ENCODE data around the gene DAPK2.
"Not testable (repeated sequence)": the region's sequence is repeated elsewhere in the genome, so short reads cannot be mapped to it uniquely, and the experiment has no call there.

DAPK2 gene

DNA sequence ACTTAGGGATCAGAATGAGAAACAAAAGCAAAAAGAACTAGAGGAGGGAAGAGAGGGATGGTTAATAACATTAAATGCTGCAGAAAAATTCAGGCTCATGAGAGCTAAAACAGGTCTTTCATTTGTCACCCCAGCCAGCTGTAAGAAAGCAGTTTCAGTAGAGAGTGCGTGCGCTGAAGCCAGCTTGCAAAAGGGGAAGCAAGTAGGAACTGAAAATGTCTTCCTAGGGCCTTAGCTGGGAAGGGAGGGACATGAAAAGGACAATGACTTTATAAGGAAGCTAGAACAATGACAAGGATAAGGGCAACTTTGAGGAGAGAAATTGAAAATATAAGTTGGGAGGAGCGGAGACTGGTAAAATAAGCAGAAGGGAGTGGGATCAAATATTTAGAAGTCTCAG is 44.2 kb upstream of the DAPK2 start:
- Histone ChIP-seq H3K56ac (ENCODE audit: low read length) (no peak overlapping the region), H2BK120ac (ENCODE audit: low read depth, low read length) (no peak overlapping the region), H4K5ac (ENCODE audit: low read length) (no peak overlapping the region), H3K4me3 (ENCODE audit: low read length) (no peak overlapping the region), H3K4me1 (ENCODE audit: control insufficient read depth, low read depth, low read length) (peaks cover 4% of the 10 kb centered on the region), H3K9ac (ENCODE audit: low read length) (no peak overlapping the region), H2BK5ac (ENCODE audit: low read length) (no peak overlapping the region), H4K8ac (ENCODE audit: low read depth, low read length) (no peak overlapping the region), H3K4ac (ENCODE audit: low read depth, low read length) (no peak overlapping the region), H3K23ac (ENCODE audit: low read length) (no peak overlapping the region), H3K4me2 (ENCODE audit: low read length) (no peak overlapping the region), H3K18ac (ENCODE audit: low read length) (no peak overlapping the region), H3K36me3 (ENCODE audit: control insufficient read depth, insufficient read depth, low read length) (peaks cover 2% of the 10 kb centered on the region), H2AK5ac (ENCODE audit: low read length) (no peak overlapping the region), H3K79me2 (ENCODE audit: control insufficient read depth, insufficient read depth, low read length) (peaks cover 12% of the 10 kb centered on the region), H3K27ac (ENCODE audit: low read depth, low read length) (no peak overlapping the region), H3K79me1 (ENCODE audit: low read length) (peaks cover 12% of the 10 kb centered on the region), H2BK15ac (replicated peaks; ENCODE audit: low read depth) (no peak overlapping the region), H3K27me3 (ENCODE audit: insufficient read depth, low read length, poor library complexity) (no peaks in the 10 kb centered on the region)
- no CpG with 5 or more reads among the region's 3 CpGs for WGBS (ENCODE audit: extremely low coverage, insufficient coverage, low lambda C conversion rate)
- no peak for DNase-seq

DNA sequence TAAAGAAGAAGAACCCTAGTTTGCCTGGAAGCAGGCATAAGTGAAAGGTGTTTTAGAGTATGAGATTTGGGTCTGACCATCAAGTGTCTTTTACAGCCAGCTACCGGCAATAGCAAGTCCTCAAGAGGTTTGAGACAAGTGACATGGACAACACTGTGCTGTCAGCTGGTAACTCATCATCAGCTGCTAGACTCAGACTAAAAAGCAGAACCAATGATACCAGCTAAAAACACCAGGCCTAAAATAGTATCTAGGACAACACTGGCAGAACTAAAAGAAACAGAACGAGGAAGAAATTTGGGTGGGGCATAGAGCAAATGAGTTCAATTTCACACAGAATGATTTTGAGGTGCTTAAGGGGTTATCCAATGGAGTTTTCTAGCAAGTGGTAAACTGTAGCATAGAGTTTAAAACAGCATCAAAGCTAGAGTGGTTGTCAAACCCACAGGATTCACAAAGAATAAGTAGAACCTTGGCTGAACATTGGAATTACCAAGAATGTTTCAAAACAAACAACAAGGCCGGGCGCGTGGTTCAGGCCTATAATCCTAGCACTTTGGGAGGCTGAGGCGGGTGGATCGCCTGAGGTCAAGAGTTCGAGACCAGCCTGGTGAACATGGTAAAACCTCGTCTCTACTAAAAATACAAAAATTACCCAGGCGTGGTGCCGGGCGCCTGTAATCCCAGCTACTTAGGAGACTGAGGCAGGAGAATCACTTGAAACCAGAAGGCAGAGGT is 43.4 kb upstream of the DAPK2 start:
- no peak overlapping the region for H2BK120ac ChIP-seq (ENCODE audit: low read depth, low read length)
- no peaks in the 10 kb centered on the region for H3K27me3 ChIP-seq (ENCODE audit: insufficient read depth, low read length, poor library complexity)
- no peak overlapping the region for H2AK5ac ChIP-seq (ENCODE audit: low read length)
- H3K18ac ChIP-seq (ENCODE audit: low read length) = no peak overlapping the region
- no peak overlapping the region for H3K23ac ChIP-seq (ENCODE audit: low read length)
- H3K4me2 ChIP-seq (ENCODE audit: low read length) = no peak overlapping the region
- H3K4me1 ChIP-seq (ENCODE audit: control insufficient read depth, low read depth, low read length) = peaks cover 4% of the 10 kb centered on the region
- no peak overlapping the region for H4K5ac ChIP-seq (ENCODE audit: low read length)
- peaks cover 2% of the 10 kb centered on the region for H3K36me3 ChIP-seq (ENCODE audit: control insufficient read depth, insufficient read depth, low read length)
- no peak overlapping the region for H3K9ac ChIP-seq (ENCODE audit: low read length)
- no peak overlapping the region for H3K4me3 ChIP-seq (ENCODE audit: low read length)
- H3K79me2 ChIP-seq (ENCODE audit: control insufficient read depth, insufficient read depth, low read length) = peaks cover 12% of the 10 kb centered on the region
- H2BK5ac ChIP-seq (ENCODE audit: low read length) = no peak overlapping the region
- no peak overlapping the region for H3K4ac ChIP-seq (ENCODE audit: low read depth, low read length)
- peaks cover 12% of the 10 kb centered on the region for H3K79me1 ChIP-seq (ENCODE audit: low read length)
- no peak overlapping the region for H3K56ac ChIP-seq (ENCODE audit: low read length)
- H2BK15ac ChIP-seq (replicated peaks; ENCODE audit: low read depth) = no peak overlapping the region
- no peak for DNase-seq
- no peak overlapping the region for H3K27ac ChIP-seq (ENCODE audit: low read depth, low read length)
- H4K8ac ChIP-seq (ENCODE audit: low read depth, low read length) = no peak overlapping the region
- no CpG with 5 or more reads among the region's 12 CpGs for WGBS (ENCODE audit: extremely low coverage, insufficient coverage, low lambda C conversion rate)

DNA sequence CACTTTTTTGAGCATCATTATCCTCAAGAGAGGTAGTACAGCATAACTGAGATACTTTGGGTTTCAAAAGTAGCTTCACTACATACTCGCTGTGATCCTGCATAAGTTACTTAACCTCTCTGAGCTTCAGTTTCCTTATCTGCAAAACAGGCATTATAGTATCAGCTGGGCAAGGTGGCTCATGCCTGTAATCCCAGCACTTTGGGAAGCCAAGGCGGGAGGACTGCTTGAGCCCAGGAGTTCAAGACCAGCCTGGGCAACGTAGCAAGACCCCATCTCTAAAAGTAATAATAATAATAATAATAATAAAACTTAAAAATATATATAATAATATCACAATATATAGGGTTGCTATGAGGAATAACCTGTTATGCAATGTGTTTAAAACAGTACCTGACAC is 36.5 kb upstream of the DAPK2 start:
- Histone ChIP-seq H2BK15ac (replicated peaks; ENCODE audit: low read depth) (no peak overlapping the region), H3K23ac (ENCODE audit: low read length) (no peak overlapping the region), H3K36me3 (ENCODE audit: control insufficient read depth, insufficient read depth, low read length) (no peaks in the 10 kb centered on the region), H4K8ac (ENCODE audit: low read depth, low read length) (no peak overlapping the region), H3K4me1 (ENCODE audit: control insufficient read depth, low read depth, low read length) (no peaks in the 10 kb centered on the region), H2AK5ac (ENCODE audit: low read length) (no peak overlapping the region), H3K27ac (ENCODE audit: low read depth, low read length) (no peak overlapping the region), H3K9ac (ENCODE audit: low read length) (no peak overlapping the region), H4K5ac (ENCODE audit: low read length) (no peak overlapping the region), H3K4me2 (ENCODE audit: low read length) (no peak overlapping the region), H3K56ac (ENCODE audit: low read length) (no peak overlapping the region), H3K79me1 (ENCODE audit: low read length) (peaks cover 2% of the 10 kb centered on the region), H2BK120ac (ENCODE audit: low read depth, low read length) (no peak overlapping the region), H2BK5ac (ENCODE audit: low read length) (no peak overlapping the region), H3K4me3 (ENCODE audit: low read length) (no peak overlapping the region), H3K79me2 (ENCODE audit: control insufficient read depth, insufficient read depth, low read length) (no peaks in the 10 kb centered on the region), H3K18ac (ENCODE audit: low read length) (no peak overlapping the region), H3K4ac (ENCODE audit: low read depth, low read length) (no peak overlapping the region), H3K27me3 (ENCODE audit: insufficient read depth, low read length, poor library complexity) (no peaks in the 10 kb centered on the region)
- DNase-seq = no peak
- WGBS (ENCODE audit: extremely low coverage, insufficient coverage, low lambda C conversion rate) = no CpG with 5 or more reads among the region's 3 CpGs

DNA sequence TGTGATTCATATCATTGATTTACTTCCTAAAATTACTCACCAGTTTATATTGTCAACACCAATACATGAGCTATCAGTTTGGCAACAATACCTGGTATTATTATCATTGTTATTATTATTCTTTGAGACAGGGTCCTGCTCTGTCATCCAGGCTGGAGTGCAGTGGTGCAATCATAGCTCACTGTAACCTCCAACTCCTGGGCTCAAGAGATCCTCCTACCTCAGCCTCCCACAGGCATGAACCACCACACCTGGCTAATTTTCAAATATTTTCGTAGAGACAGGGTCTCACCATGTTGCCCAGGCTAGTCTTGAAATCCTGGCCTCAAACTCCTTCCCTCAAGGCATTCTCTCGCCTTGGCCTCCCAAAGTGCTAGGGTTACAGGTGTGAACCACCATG is 27.2 kb upstream of the DAPK2 start:
- H4K8ac ChIP-seq (ENCODE audit: low read depth, low read length); H3K4me2 ChIP-seq (ENCODE audit: low read length); H4K5ac ChIP-seq (ENCODE audit: low read length); H3K4me1 ChIP-seq (ENCODE audit: control insufficient read depth, low read depth, low read length); H3K4ac ChIP-seq (ENCODE audit: low read depth, low read length); H3K4me3 ChIP-seq (ENCODE audit: low read length); DNase-seq; H3K27ac ChIP-seq (ENCODE audit: low read depth, low read length); H3K27me3 ChIP-seq (ENCODE audit: insufficient read depth, low read length, poor library complexity); H3K79me2 ChIP-seq (ENCODE audit: control insufficient read depth, insufficient read depth, low read length); H2BK15ac ChIP-seq (replicated peaks; ENCODE audit: low read depth); H3K79me1 ChIP-seq (ENCODE audit: low read length); H3K9ac ChIP-seq (ENCODE audit: low read length); H3K23ac ChIP-seq (ENCODE audit: low read length); H3K56ac ChIP-seq (ENCODE audit: low read length); H3K36me3 ChIP-seq (ENCODE audit: control insufficient read depth, insufficient read depth, low read length); H2BK120ac ChIP-seq (ENCODE audit: low read depth, low read length); H2AK5ac ChIP-seq (ENCODE audit: low read length); H3K18ac ChIP-seq (ENCODE audit: low read length); H2BK5ac ChIP-seq (ENCODE audit: low read length): not testable (repeated sequence)
- no CpG with 5 or more reads among the region's 2 CpGs for WGBS (ENCODE audit: extremely low coverage, insufficient coverage, low lambda C conversion rate)

DNA sequence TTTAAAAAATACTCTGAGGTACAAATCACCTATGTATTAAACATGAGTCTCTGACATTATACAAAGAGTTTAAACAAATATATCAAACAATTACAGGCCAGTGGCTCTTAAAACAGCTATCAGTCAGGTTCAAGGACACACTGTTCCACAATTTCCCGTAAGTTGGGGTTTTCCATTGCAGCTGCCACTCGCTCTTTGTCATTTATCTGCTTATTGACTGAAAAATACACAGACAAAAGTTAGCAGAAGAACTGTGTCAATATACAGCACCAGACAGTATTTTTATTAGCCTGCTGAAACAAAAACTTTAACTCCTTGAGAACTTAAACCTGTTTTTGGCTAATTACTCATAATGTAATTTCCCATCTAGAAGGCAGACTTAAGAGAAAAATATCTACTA is 26.5 kb upstream of the DAPK2 start:
- Histone ChIP-seq H3K79me1 (ENCODE audit: low read length) (no peaks in the 10 kb centered on the region), H4K5ac (ENCODE audit: low read length) (no peak overlapping the region), H3K23ac (ENCODE audit: low read length) (no peak overlapping the region), H4K8ac (ENCODE audit: low read depth, low read length) (no peak overlapping the region), H3K18ac (ENCODE audit: low read length) (no peak overlapping the region), H2BK120ac (ENCODE audit: low read depth, low read length) (no peak overlapping the region), H3K9ac (ENCODE audit: low read length) (no peak overlapping the region), H2BK5ac (ENCODE audit: low read length) (no peak overlapping the region), H3K27me3 (ENCODE audit: insufficient read depth, low read length, poor library complexity) (no peaks in the 10 kb centered on the region), H3K4me2 (ENCODE audit: low read length) (no peak overlapping the region), H3K4me1 (ENCODE audit: control insufficient read depth, low read depth, low read length) (no peaks in the 10 kb centered on the region), H3K4ac (ENCODE audit: low read depth, low read length) (no peak overlapping the region), H2BK15ac (replicated peaks; ENCODE audit: low read depth) (no peak overlapping the region), H3K79me2 (ENCODE audit: control insufficient read depth, insufficient read depth, low read length) (no peaks in the 10 kb centered on the region), H3K4me3 (ENCODE audit: low read length) (no peak overlapping the region), H3K27ac (ENCODE audit: low read depth, low read length) (no peak overlapping the region), H3K36me3 (ENCODE audit: control insufficient read depth, insufficient read depth, low read length) (peaks cover 5% of the 10 kb centered on the region), H3K56ac (ENCODE audit: low read length) (no peak overlapping the region), H2AK5ac (ENCODE audit: low read length) (no peak overlapping the region)
- no peak for DNase-seq
- WGBS (ENCODE audit: extremely low coverage, insufficient coverage, low lambda C conversion rate) = no CpG with 5 or more reads among the region's 2 CpGs
